ENCODE data around the gene PTGES3L. TPM values are rescaled to one million over a fixed set of nuclear protein-coding genes. Genes with fewer than 3 reads are reported as not detected.

Gene PTGES3L
- total RNA-seq, 1 experiment from 2014 or later = 0.74 TPM

DNA sequence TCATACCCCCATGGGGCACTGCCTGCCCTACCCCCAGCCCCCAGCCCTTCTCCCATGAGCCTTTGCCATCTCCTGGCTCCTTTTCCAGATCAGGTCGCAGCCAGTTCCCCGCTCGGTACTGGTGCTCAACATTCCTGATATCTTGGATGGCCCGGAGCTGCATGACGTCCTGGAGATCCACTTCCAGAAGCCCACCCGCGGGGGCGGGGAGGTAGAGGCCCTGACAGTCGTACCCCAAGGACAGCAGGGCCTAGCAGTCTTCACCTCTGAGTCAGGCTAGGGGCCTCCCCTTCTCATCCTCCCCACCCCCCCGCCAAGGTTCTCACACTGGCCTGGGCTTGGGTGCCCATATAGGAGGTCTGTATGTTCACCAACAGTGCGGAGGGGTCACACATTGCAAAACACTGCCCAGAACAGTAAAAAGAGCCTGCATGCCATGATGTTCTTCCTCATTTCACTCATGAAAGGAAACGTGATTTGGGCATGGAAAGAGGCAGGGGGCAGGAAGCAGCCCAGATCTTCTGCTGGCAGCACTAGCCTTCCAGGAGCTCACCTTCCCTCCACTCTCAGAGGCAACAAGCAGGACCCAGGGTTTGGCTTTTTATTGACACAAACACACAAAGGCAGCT is 34.3 kb upstream of the PTGES3L start:
- Histone ChIP-seq H3K27ac (ENCODE audit: low read length) (no peak overlapping the region), H3K27me3 (ENCODE audit: control insufficient read depth, insufficient read depth, low read length) (no peaks in the 10 kb centered on the region), H3K4me1 (ENCODE audit: control insufficient read depth, insufficient read depth, low read length) (peaks cover 10% of the 10 kb centered on the region), H3K36me3 (ENCODE audit: control insufficient read depth, insufficient read depth, low read length) (no peaks in the 10 kb centered on the region), H3K9me3 (ENCODE audit: control insufficient read depth, insufficient read depth, low read depth, low read length) (no peaks in the 10 kb centered on the region), H3K4me3 (ENCODE audit: low read depth in 2 of 2, low read length in 2 of 2) (no peak overlapping the region)
- ChIA-PET POLR2A (no interaction called here), CTCF (no interaction called here)
- in situ Hi-C loops (cut with HindIII; ENCODE audit: low pct_unique_long_range_greater_than_20kb, low sequenced_read_pairs) (no loop called here), intact Hi-C loops (cut with micrococcal nuclease; ENCODE audit: unreplicated experiment) (no loop called here)
- DNase-seq (ENCODE audit: low read depth, low spot score) (no peak), ATAC-seq (no peak)
- BruUV-seq (replicated peaks) = no TSS peak
- TF ChIP-seq SIN3A (IDR thresholded peaks at IDR 0.05; ENCODE audit: borderline replicate concordance, insufficient read depth, low read depth, low read length) (no peak), POLR2AphosphoS5 (IDR thresholded peaks at IDR 0.05; ENCODE audit: low read depth, low read length) (no peak), TCF7L2 (IDR thresholded peaks at IDR 0.05; ENCODE audit: low read depth, low read length) (no peak)
- TF ChIP-seq, protein P1, sequence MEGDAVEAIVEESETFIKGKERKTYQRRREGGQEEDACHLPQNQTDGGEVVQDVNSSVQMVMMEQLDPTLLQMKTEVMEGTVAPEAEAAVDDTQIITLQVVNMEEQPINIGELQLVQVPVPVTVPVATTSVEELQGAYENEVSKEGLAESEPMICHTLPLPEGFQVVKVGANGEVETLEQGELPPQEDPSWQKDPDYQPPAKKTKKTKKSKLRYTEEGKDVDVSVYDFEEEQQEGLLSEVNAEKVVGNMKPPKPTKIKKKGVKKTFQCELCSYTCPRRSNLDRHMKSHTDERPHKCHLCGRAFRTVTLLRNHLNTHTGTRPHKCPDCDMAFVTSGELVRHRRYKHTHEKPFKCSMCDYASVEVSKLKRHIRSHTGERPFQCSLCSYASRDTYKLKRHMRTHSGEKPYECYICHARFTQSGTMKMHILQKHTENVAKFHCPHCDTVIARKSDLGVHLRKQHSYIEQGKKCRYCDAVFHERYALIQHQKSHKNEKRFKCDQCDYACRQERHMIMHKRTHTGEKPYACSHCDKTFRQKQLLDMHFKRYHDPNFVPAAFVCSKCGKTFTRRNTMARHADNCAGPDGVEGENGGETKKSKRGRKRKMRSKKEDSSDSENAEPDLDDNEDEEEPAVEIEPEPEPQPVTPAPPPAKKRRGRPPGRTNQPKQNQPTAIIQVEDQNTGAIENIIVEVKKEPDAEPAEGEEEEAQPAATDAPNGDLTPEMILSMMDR (IDR thresholded peaks at IDR 0.05) = no peak
- TF ChIP-seq, protein P2, sequence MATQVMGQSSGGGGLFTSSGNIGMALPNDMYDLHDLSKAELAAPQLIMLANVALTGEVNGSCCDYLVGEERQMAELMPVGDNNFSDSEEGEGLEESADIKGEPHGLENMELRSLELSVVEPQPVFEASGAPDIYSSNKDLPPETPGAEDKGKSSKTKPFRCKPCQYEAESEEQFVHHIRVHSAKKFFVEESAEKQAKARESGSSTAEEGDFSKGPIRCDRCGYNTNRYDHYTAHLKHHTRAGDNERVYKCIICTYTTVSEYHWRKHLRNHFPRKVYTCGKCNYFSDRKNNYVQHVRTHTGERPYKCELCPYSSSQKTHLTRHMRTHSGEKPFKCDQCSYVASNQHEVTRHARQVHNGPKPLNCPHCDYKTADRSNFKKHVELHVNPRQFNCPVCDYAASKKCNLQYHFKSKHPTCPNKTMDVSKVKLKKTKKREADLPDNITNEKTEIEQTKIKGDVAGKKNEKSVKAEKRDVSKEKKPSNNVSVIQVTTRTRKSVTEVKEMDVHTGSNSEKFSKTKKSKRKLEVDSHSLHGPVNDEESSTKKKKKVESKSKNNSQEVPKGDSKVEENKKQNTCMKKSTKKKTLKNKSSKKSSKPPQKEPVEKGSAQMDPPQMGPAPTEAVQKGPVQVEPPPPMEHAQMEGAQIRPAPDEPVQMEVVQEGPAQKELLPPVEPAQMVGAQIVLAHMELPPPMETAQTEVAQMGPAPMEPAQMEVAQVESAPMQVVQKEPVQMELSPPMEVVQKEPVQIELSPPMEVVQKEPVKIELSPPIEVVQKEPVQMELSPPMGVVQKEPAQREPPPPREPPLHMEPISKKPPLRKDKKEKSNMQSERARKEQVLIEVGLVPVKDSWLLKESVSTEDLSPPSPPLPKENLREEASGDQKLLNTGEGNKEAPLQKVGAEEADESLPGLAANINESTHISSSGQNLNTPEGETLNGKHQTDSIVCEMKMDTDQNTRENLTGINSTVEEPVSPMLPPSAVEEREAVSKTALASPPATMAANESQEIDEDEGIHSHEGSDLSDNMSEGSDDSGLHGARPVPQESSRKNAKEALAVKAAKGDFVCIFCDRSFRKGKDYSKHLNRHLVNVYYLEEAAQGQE (IDR thresholded peaks at IDR 0.05; ENCODE audit: insufficient read depth in 1 of 2, low read depth in 2 of 2, low read length in 1 of 2) = no peak

DNA sequence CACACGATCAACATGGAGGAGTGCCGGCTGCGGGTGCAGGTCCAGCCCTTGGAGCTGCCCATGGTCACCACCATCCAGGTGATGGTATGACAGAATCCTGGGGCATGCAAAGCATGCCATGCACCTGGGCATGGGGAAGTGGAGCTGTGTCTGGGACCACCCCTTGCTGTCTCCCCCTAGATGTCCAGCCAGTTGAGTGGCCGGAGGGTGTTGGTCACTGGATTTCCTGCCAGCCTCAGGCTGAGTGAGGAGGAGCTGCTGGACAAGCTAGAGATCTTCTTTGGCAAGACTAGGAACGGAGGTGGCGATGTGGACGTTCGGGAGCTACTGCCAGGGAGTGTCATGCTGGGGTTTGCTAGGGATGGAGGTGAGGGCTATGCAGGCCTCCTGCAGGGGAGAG is 33.4 kb upstream of the PTGES3L start:
- Histone ChIP-seq H3K4me1 (ENCODE audit: control insufficient read depth, insufficient read depth, low read length) (peaks cover 10% of the 10 kb centered on the region), H3K9me3 (ENCODE audit: control insufficient read depth, insufficient read depth, low read depth, low read length) (no peaks in the 10 kb centered on the region), H3K4me3 (ENCODE audit: low read depth in 2 of 2, low read length in 2 of 2) (no peak overlapping the region), H3K27me3 (ENCODE audit: control insufficient read depth, insufficient read depth, low read length) (no peaks in the 10 kb centered on the region), H3K36me3 (ENCODE audit: control insufficient read depth, insufficient read depth, low read length) (no peaks in the 10 kb centered on the region), H3K27ac (ENCODE audit: low read length) (no peak overlapping the region)
- in situ Hi-C loops (cut with HindIII; ENCODE audit: low pct_unique_long_range_greater_than_20kb, low sequenced_read_pairs) = no loop called here
- no peak for ATAC-seq
- intact Hi-C loops (cut with micrococcal nuclease; ENCODE audit: unreplicated experiment) = no loop called here
- CTCF ChIA-PET = no interaction called here
- TF ChIP-seq, protein P1 (IDR thresholded peaks at IDR 0.05) = no peak
- POLR2A ChIA-PET = no interaction called here
- no peak for DNase-seq (ENCODE audit: low read depth, low spot score)
- BruUV-seq (replicated peaks) = no TSS peak
